ENCODE data around the gene CFD.
"Not testable (repeated sequence)": the region's sequence is repeated elsewhere in the genome, so short reads cannot be mapped to it uniquely, and the experiment has no call there.

The CFD gene

GRCh38 chr19:858868-859843 lies at the start of gene CFD:
Gene CFD, plus strand, starts transcription at chr19:859664. Its CDS starts 26 bp downstream, at chr19:859690.
- no peak for DNase-seq (ENCODE audit: low read depth)

GRCh38 chr19:810077-810855 lies 49.2 kb upstream of the CFD start:
- DNase-seq (ENCODE audit: low read depth), result no peak

- no peak for DNase-seq (ENCODE audit: low read depth)
Observed at GRCh38 chr19:810883-811489, 48.5 kb upstream of the CFD start.

- DNase-seq (ENCODE audit: low read depth), result no peak
Observed at GRCh38 chr19:811506-812048, 47.9 kb upstream of the CFD start.

GRCh38 chr19:812049-812746 lies 47.3 kb upstream of the CFD start:
- DNase-seq (ENCODE audit: low read depth), result no peak

- no peak for DNase-seq (ENCODE audit: low read depth)
Observed at GRCh38 chr19:812747-813218, 46.7 kb upstream of the CFD start.

GRCh38 chr19:813219-814151 lies 46.0 kb upstream of the CFD start:
- DNase-seq (ENCODE audit: low read depth), result no peak

- DNase-seq (ENCODE audit: low read depth), result no peak
Observed at GRCh38 chr19:814152-815078, 45.0 kb upstream of the CFD start.

- DNase-seq (ENCODE audit: low read depth), result no peak
Observed at GRCh38 chr19:815079-815774, 44.2 kb upstream of the CFD start.

GRCh38 chr19:815775-816499 lies 43.5 kb upstream of the CFD start:
- DNase-seq (ENCODE audit: low read depth), result no peak

- no peak for DNase-seq (ENCODE audit: low read depth)
Observed at GRCh38 chr19:816500-816857, 43.0 kb upstream of the CFD start.

GRCh38 chr19:820212-820611 lies 39.3 kb upstream of the CFD start:
- not testable (repeated sequence) for DNase-seq (ENCODE audit: low read depth)

GRCh38 chr19:821231-821824 lies 38.1 kb upstream of the CFD start:
- no peak for DNase-seq (ENCODE audit: low read depth)

- DNase-seq (ENCODE audit: low read depth), result no peak
Observed at GRCh38 chr19:821825-822503, 37.5 kb upstream of the CFD start, which contains the start of gene PLPPR3. Gene PLPPR3, minus strand, starts transcription at chr19:821955. Its CDS starts 396 bp downstream, at chr19:821559.

GRCh38 chr19:823565-824121 lies 35.8 kb upstream of the CFD start:
- no peak for DNase-seq (ENCODE audit: low read depth)

- no peak for DNase-seq (ENCODE audit: low read depth)
Observed at GRCh38 chr19:824885-825284, 34.6 kb upstream of the CFD start.

Measured in non-pigmented ciliary epithelial cell (primary cell).